HepG2 (cell line): Measurements from ENCODE around the gene FAM171A2. TPM values are rescaled to one million over a fixed set of nuclear protein-coding genes. Genes with fewer than 3 reads are reported as not detected.

ENCODE experiments used
- BRCA1 ChIP-seq: sonication (generic); formaldehyde crosslinking; IDR thresholded peaks from 2 replicates; pipeline ENCODE4 v1.4.0; 2020; ENCODE audit warnings: missing genetic modification reagents
- CBX5 ChIP-seq: sonication (generic); formaldehyde crosslinking; IDR thresholded peaks from 2 replicates; pipeline ENCODE4 v1.4.0; 2020; ENCODE audit warnings: missing genetic modification reagents, borderline replicate concordance
- EED ChIP-seq: sonication (generic); formaldehyde crosslinking; IDR thresholded peaks from 2 replicates; pipeline ENCODE4 v1.5.0; 2020; ENCODE audit warnings: mild to moderate bottlenecking, missing genetic modification reagents
- ESRRA ChIP-seq: sonication (generic); formaldehyde crosslinking; IDR thresholded peaks from 2 replicates; pipeline ENCODE4 v1.5.1; 2020; ENCODE audit warnings: mild to moderate bottlenecking, low read depth, missing genetic modification reagents
- FOXK1 ChIP-seq: sonication (generic); formaldehyde crosslinking; IDR thresholded peaks from 2 replicates; pipeline ENCODE4 v1.4.0; 2020; ENCODE audit warnings: low read depth, missing genetic modification reagents, borderline replicate concordance
- FOXK2 ChIP-seq: fragments of 450-650 bp; IDR thresholded peaks from 2 replicates; pipeline ENCODE4 v1.6.1; 2016
- GATAD1 ChIP-seq: IDR thresholded peaks from 2 replicates; pipeline ENCODE4 v1.6.1; 2016; ENCODE audit warnings: missing genetic modification reagents, missing compliant biosample characterization
- IRF2 ChIP-seq: IDR thresholded peaks from 2 replicates; pipeline ENCODE4 v1.6.1; 2018; ENCODE audit warnings: missing genetic modification reagents, missing compliant biosample characterization
- RBM22 ChIP-seq: fragments of 200-400 bp; formaldehyde crosslinking; optimal IDR thresholded peaks from 2 replicates; pipeline ENCODE3; 2017; ENCODE audit warnings: mild to moderate bottlenecking, low read length, moderate library complexity
- SMARCE1 ChIP-seq: fragments of 450-650 bp; IDR thresholded peaks from 2 replicates; pipeline ENCODE4 v1.6.1; 2017; ENCODE audit warnings: borderline replicate concordance
- THYN1 ChIP-seq: sonication (generic); formaldehyde crosslinking; IDR thresholded peaks from 2 replicates; pipeline ENCODE4 v1.8.1; 2023; ENCODE audit warnings: low read depth, mild to moderate bottlenecking, moderate library complexity, missing genetic modification reagents, borderline replicate concordance
- ZNF30 ChIP-seq: sonication (generic); formaldehyde crosslinking; IDR thresholded peaks from 2 replicates; pipeline ENCODE4 v1.5.0; 2020; ENCODE audit warnings: mild to moderate bottlenecking, missing genetic modification reagents
- ZNF431 ChIP-seq: sonication (generic); formaldehyde crosslinking; IDR thresholded peaks from 2 replicates; pipeline ENCODE4 v1.9.0; 2022; ENCODE audit warnings: missing genetic modification reagents, low read depth, mild to moderate bottlenecking, borderline replicate concordance
- ZNF441 ChIP-seq: sonication (generic); formaldehyde crosslinking; IDR thresholded peaks from 2 replicates; pipeline ENCODE4 v1.7.0; 2021; ENCODE audit warnings: missing genetic modification reagents, borderline replicate concordance
- ZNF552 ChIP-seq: sonication (generic); formaldehyde crosslinking; IDR thresholded peaks from 2 replicates; pipeline ENCODE4 v1.9.0; 2022; ENCODE audit warnings: missing genetic modification reagents, mild to moderate bottlenecking, borderline replicate concordance
- ZNF652 ChIP-seq: IDR thresholded peaks from 2 replicates; pipeline ENCODE4 v1.6.1; 2016; ENCODE audit warnings: low read depth, borderline replicate concordance
- ZNF83 ChIP-seq: sonication (generic); formaldehyde crosslinking; IDR thresholded peaks from 2 replicates; pipeline ENCODE4 v1.4.0; 2020; ENCODE audit warnings: missing genetic modification reagents, mild to moderate bottlenecking, borderline replicate concordance
- ZNF841 ChIP-seq: sonication (generic); formaldehyde crosslinking; IDR thresholded peaks from 2 replicates; pipeline ENCODE4 v1.8.1; 2023; ENCODE audit warnings: missing genetic modification reagents, borderline replicate concordance
- ZNF878 ChIP-seq: sonication (generic); formaldehyde crosslinking; IDR thresholded peaks from 2 replicates; pipeline ENCODE4 v1.8.1; 2023; ENCODE audit warnings: mild to moderate bottlenecking, missing genetic modification reagents, moderate library complexity
- polyA plus RNA-seq, 8 experiments: library from polyadenylated mRNA; depleted of rRNA in 3 of 8; stranded (reverse) in 7 of 8; unstranded in 1 of 8; fragments of >200 nt; fragmentation: Illumina TruSeq in 4 of 8; extraction: Trizol in 4 of 8; gene quantifications; 2 replicates each; pipeline versions ENCODE4 v1.2.1 to v1.2.3, GENCODE V29; 2011 to 2016; ENCODE audit warnings: low read depth in 4 of 8, missing spikeins in 1 of 8, mixed read lengths in 1 of 8; ENCODE audit not compliant: insufficient read depth in 1 of 8
- total RNA-seq, 5 experiments: library from RNA; depleted of rRNA; stranded (reverse); fragments of >200 nt; fragmentation: Illumina TruSeq; extraction: Trizol; gene quantifications; 2 replicates each; pipeline ENCODE4 v1.2.3, GENCODE V29; 2016; ENCODE audit warnings: low read depth in 1 of 5
- TF ChIP-seq, protein P1 (sequence below), 2 experiments: IDR thresholded peaks; 2 replicates each; pipeline ENCODE4 v1.6.1; 2011 to 2012; ENCODE audit warnings: low read length in 2 of 2, borderline replicate concordance in 1 of 2, low read depth in 1 of 2, mild to moderate bottlenecking in 1 of 2, moderate library complexity in 1 of 2
- TF ChIP-seq, protein P2 (sequence below): sonication (generic); formaldehyde crosslinking; IDR thresholded peaks from 2 replicates; pipeline ENCODE4 v1.4.0; 2020; ENCODE audit warnings: missing genetic modification reagents, mild to moderate bottlenecking, borderline replicate concordance
- TF ChIP-seq, protein P3 (sequence below): sonication (generic); formaldehyde crosslinking; IDR thresholded peaks from 2 replicates; pipeline ENCODE4 v1.9.0; 2021; ENCODE audit warnings: missing genetic modification reagents, mild to moderate bottlenecking, borderline replicate concordance

FAM171A2 gene
- total and polyA plus RNA-seq, 2 of the 13 experiments (the other 11 are each of a cell fraction or from before 2014, with no cell fraction given): 1.8 to 3.6 TPM

DNA sequence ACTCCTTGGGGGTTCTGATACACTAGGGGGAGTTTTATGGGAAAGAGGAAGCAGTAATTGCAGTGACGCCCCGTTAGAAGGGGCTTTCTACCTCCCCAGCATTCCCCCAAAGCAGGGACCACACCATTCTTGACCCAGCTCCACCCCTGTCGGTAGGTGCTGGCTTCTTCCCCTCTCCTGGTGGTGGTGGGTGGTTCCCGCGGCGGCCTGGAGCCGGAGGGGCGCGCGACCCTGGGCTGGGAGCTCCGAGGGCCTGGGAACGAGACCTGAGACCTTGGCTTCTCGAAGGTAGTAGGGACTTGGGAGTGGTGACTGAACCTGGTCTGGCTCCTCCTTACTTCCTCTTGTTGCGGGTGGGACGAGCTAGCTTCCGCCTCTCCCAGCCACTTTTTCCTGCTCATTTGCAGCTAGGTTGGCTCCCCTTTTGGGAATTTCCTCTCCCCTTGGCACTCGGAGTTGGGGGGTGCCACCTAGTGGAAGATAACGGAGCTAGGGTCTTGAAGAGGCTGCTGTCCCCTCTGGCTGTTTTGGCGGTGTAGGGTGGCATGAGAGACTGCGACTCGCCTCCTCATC, 18.1 kb downstream of the FAM171A2 start (continued):
- no peak for TF ChIP-seq CBX5 (CRISPR knock-in tag)
- peak; percentile 6; the same call in 1 of the 2 replicates for TF ChIP-seq ZNF441 (CRISPR knock-in tag)
- no peak for TF ChIP-seq ZNF30 (CRISPR knock-in tag)
- TF ChIP-seq, protein P1, sequence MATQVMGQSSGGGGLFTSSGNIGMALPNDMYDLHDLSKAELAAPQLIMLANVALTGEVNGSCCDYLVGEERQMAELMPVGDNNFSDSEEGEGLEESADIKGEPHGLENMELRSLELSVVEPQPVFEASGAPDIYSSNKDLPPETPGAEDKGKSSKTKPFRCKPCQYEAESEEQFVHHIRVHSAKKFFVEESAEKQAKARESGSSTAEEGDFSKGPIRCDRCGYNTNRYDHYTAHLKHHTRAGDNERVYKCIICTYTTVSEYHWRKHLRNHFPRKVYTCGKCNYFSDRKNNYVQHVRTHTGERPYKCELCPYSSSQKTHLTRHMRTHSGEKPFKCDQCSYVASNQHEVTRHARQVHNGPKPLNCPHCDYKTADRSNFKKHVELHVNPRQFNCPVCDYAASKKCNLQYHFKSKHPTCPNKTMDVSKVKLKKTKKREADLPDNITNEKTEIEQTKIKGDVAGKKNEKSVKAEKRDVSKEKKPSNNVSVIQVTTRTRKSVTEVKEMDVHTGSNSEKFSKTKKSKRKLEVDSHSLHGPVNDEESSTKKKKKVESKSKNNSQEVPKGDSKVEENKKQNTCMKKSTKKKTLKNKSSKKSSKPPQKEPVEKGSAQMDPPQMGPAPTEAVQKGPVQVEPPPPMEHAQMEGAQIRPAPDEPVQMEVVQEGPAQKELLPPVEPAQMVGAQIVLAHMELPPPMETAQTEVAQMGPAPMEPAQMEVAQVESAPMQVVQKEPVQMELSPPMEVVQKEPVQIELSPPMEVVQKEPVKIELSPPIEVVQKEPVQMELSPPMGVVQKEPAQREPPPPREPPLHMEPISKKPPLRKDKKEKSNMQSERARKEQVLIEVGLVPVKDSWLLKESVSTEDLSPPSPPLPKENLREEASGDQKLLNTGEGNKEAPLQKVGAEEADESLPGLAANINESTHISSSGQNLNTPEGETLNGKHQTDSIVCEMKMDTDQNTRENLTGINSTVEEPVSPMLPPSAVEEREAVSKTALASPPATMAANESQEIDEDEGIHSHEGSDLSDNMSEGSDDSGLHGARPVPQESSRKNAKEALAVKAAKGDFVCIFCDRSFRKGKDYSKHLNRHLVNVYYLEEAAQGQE (IDR thresholded peaks at IDR 0.05; ENCODE audit: borderline replicate concordance in 1 of 2, low read depth in 1 of 2, low read length in 2 of 2): no peak; a peak in 1 of 4 replicates
- TF ChIP-seq SMARCE1: no peak
- 0 out of 2 replicates have a peak, but pooled peaks have one; percentile 63 for TF ChIP-seq ZNF83
- no peak for TF ChIP-seq RBM22
- no peak for TF ChIP-seq THYN1 (CRISPR knock-in tag)
- no peak for TF ChIP-seq FOXK1 (CRISPR knock-in tag)
- TF ChIP-seq IRF2 (CRISPR knock-in tag): no peak
- no peak for TF ChIP-seq GATAD1
- TF ChIP-seq EED (CRISPR knock-in tag): no peak; the same call in 1 of the 2 replicates
- TF ChIP-seq ZNF431: no peak
- TF ChIP-seq, protein P2, sequence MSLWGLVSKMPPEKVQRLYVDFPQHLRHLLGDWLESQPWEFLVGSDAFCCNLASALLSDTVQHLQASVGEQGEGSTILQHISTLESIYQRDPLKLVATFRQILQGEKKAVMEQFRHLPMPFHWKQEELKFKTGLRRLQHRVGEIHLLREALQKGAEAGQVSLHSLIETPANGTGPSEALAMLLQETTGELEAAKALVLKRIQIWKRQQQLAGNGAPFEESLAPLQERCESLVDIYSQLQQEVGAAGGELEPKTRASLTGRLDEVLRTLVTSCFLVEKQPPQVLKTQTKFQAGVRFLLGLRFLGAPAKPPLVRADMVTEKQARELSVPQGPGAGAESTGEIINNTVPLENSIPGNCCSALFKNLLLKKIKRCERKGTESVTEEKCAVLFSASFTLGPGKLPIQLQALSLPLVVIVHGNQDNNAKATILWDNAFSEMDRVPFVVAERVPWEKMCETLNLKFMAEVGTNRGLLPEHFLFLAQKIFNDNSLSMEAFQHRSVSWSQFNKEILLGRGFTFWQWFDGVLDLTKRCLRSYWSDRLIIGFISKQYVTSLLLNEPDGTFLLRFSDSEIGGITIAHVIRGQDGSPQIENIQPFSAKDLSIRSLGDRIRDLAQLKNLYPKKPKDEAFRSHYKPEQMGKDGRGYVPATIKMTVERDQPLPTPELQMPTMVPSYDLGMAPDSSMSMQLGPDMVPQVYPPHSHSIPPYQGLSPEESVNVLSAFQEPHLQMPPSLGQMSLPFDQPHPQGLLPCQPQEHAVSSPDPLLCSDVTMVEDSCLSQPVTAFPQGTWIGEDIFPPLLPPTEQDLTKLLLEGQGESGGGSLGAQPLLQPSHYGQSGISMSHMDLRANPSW (CRISPR knock-in tag): peak; percentile 43; the same call in 1 of the 2 replicates
- no peak for TF ChIP-seq BRCA1 (CRISPR knock-in tag)
- TF ChIP-seq ZNF841 (CRISPR knock-in tag): no peak
- no peak for TF ChIP-seq ZNF878 (CRISPR knock-in tag)
- no peak for TF ChIP-seq FOXK2
- TF ChIP-seq ZNF552 (CRISPR knock-in tag): no peak
- no peak; the same call in 1 of the 2 replicates for TF ChIP-seq ESRRA (CRISPR knock-in tag)
- TF ChIP-seq, protein P3, sequence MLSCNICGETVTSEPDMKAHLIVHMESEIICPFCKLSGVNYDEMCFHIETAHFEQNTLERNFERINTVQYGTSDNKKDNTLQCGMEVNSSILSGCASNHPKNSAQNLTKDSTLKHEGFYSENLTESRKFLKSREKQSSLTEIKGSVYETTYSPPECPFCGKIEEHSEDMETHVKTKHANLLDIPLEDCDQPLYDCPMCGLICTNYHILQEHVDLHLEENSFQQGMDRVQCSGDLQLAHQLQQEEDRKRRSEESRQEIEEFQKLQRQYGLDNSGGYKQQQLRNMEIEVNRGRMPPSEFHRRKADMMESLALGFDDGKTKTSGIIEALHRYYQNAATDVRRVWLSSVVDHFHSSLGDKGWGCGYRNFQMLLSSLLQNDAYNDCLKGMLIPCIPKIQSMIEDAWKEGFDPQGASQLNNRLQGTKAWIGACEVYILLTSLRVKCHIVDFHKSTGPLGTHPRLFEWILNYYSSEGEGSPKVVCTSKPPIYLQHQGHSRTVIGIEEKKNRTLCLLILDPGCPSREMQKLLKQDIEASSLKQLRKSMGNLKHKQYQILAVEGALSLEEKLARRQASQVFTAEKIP (CRISPR knock-in tag): no peak
- TF ChIP-seq ZNF652: no peak
